ENCODE results near the gene MESP2.
"Not testable (repeated sequence)": the region's sequence is repeated elsewhere in the genome, so short reads cannot be mapped to it uniquely, and the experiment has no call there.

Gene MESP2

DNA sequence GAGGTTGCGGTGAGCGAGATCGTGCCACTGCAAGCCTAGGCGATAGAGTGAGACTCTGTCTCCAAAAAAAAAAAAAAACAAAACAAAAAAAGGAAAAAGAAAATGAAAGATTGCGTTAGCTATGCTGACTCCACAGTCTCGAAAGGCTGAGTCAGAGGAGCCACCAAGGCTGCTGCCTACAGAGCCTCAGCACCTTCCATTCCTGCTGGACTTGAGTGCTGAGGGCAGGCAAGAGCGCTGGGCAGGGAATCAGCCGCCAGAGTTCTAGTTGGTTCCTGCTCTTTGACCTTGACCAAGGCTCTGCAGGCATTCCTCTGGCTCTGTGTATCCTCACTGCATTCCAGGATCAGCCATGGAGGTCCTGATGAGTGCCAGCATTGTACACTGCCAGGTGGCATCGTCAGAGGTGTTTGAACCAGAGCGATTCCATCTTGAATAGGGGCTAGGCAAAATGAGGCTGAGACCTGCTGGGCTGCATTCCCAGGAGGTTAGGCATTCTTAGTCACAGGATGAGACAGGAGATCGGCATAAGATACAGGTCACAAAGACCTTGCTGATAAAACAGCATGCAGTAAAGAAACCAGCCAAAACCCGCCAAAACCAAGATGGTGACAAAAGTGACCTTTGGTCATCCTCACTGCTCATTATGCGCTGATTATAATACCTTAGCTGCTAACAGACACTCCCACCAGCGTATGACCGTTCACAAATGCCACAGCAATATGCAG lies 5.9 kb downstream of the MESP2 start:
- no peak for DNase-seq (ENCODE audit: low spot score)

DNA sequence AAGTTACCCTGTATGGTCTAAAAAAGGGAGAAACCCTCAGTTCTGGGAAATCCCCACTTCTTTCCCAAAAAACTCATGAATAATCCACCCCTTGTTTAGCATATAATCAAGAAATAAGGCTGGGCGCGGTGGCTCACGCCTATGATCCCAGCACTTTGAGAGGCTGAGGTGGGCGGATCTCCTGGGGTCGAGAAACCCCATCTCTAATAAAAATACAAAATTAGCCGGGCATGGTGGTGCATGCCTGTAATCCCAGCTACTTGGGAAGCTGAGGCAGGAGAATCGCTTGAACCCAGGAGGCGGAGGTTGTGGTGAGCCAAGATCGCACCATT lies 6.5 kb downstream of the MESP2 start:
- not testable (repeated sequence) for DNase-seq (ENCODE audit: low spot score)

DNA sequence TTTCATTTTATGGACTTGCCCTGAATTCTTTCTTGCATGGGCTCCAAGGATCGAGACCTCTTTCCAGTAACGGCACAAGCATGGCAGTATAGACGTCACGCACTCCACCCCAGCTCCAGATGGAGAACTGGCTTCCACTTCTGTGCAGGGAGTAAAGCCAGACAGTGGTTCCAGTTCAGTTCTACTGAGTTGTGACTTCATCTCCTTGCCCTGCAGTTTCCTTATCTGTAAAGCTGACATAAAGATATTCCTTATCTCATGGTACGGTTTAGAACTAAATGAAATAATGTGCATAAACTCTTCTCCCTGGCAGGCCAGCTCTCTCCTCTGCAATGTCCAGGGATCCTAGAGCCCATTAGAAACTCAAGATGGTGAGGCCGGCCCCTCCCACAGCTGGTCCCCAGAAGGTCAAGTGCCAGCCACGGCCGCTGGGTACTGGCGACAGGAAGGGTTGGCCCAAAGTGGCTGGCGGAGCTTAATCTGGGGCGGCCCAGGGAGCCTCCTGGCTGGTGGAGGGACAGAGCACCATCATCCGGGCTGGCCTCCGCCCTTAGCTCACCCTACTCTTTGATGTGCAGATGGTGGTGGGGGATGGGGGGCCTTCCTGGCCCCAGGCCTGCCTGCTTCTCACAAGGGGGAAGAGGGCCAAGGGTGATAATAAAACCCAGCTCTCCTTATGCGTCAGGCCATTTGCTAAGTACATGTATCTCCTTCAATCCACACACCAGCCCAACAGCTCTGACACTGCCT lies 7.2 kb downstream of the MESP2 start:
- DNase-seq (ENCODE audit: low spot score): no peak

DNA sequence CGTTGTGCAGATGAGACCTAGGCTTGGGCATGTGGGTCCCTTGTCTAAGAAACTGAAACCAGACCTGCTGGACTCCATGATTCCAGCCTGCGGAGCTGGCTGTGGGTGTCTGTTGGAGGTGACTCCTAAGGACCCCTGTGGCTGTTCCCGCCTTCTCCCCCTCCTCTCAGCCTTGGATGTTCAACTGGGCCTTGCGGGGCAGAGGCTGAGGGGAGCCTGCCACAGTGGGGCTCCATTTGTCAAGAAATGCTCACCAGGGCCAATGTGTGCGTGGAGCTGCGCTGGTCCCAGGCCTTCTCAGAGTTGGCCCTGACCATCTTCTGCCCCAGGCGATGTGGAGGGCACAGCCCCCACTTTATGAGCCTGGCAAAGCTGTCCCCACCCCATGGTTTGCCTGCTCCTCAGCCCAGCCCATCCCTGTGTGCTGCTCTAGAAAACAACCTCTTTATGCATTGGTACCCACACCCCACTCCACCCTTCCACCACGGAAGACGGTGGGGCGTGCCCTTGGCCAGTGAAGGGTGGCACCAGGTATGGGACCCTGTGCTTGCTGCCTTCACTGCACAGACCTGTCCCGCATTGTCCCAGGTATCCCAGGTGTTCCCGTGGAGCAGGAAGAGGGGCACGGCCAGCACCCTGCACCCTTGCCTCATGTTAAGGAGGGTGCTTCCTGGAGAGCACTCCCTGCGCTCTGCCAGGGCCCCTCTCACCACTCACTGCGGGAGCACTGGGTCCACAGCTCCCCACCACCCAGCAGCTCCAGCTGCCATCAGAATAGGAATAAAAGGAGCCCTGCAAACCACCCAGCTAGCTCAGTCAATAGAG lies 7.9 kb downstream of the MESP2 start:
- DNase-seq (ENCODE audit: low spot score): no peak

DNA sequence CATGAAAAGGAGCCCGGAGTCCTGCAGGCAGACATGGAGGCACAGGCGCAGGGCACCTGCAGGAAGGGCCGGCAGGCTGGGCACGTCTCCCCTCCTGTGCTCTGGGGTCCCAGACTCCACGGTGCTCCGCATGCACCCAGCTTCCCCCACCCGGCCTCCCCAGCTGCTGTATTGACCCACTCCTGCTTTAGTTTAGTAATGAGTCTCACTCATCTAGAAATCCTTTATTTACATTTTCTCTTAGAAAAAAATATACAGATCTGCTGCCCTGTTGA lies 8.5 kb downstream of the MESP2 start:
- no peak for DNase-seq (ENCODE audit: low spot score)

DNA sequence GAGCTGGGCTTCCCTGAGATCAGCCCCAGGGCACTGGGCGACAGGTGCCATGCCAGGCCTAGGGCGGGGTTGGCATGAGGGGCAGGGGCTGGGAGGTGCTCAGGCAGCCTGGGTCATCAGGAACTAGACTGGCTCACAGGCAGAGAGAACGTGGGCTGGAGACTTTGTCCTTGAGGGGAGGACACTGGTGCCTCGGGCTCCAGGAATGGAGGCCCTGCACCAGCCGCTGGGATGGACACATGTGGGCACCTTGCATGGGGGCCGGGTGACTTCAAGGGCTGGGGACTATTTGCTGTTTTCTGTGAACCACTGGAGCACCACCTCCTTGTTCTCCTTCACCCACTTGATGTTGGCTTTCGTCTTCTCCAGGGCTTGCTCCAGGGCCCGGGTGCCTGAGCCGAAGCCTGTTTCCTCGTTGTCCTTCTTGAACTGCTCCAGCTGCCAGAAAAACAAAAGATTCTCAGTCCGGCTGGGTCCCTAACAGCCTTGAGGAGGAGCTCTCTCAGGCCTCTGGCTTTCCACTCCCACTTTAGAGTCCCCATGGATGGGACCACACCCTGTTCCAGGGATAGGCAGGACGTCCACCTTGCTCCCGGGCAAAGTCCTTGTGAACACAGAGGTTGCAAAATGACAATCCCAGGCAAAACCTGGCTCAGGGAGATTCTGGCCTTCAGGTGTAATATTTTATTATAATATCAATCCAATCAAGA lies 9.1 kb downstream of the MESP2 start:
- DNase-seq (ENCODE audit: low spot score): no peak

DNA sequence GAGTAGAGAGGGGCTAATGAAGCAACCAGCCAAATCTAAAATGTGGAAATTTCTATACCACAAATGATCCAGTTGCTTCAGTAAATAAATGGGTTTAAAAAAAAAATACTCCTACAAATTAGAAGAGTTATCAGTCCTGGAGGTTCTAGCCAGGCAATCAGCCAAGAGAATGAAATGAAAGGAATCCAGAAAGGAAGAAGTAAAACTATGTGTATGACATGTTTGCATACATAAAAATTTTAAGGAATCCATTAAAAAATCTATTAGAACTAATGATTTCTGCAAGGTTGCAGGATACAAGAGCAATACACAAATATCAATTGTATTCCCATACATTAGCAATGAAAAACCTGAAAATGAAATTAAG lies 9.6 kb downstream of the MESP2 start:
- no peak for DNase-seq (ENCODE audit: low spot score)

DNA sequence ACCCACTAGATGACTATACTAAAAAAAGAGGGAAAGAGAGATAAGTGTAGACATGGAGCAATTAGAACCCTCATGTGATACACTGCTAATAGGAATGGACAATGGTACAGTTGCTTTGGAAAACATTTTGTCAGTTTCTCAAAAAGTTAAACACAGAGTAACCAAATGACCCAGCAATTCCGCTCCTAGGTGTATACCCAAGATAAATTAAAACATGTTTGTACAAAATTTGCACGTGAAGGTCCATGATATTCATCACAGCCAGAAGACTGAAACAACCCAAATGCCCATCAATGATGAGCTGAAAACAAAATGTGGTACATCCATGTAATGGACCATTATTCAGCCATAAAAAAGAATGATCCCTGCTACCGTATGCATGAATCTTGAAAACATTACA lies 11.8 kb downstream of the MESP2 start:
- no peak for DNase-seq (ENCODE audit: low spot score)

DNA sequence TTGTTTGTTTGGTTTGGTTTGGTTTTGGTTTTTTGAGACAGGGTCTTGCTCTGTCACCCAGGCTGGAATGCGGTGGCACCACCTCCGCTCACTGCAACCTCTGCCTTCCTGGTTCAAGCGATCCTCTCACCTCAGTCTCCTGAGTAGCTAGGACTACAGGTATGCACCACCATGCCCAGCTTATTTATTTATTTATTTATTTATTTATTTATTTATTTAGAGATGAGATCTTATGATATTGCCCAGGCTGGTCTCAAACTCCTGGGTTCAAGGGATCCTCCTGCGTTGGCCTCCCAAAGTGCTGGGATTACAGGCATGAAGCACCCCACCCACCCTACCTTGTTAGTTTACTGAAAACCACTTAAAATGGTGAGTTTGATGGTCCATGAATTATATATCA lies 12.5 kb downstream of the MESP2 start:
- DNase-seq (ENCODE audit: low spot score): not testable (repeated sequence)

DNA sequence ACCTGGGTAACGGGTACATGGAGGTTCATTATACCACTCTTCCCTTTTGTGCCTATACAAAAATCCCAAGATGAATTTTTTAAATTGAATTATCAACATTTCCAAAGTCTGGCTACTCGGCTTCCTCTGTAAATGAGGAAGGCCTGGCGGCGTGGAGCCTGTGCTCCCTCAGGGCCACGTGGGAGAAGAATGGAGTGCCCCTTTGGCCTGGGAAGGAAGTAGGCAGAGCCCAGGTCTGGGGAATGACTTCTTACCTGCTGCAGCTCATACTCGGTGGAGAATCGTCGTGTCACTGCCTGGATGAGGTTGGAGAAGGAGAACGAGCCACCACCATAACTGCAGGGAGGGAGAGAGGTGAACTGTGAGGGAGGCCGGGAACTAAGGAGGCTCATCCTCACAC lies 14.1 kb downstream of the MESP2 start:
- no peak for DNase-seq (ENCODE audit: low spot score)

DNA sequence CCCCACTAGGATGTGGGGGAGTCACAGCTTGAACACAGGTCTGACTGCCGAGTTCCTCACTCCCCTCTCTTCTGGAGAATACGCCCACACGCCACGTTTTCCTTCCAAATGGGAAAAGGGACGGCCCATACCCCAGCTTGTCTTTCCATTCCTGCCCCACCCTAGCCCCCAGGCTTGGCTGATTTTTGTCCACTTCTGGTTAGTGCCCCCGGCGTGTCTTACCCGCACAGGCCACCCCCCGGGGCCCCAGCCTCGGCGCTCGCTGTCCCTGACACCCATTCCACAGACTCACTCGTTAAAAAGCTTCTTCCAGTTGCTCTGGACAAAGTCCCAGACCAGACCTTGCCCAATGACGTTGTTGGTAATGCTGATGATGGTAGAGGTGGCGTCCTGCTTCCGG lies 14.5 kb downstream of the MESP2 start:
- no peak for DNase-seq (ENCODE audit: low spot score)

DNA sequence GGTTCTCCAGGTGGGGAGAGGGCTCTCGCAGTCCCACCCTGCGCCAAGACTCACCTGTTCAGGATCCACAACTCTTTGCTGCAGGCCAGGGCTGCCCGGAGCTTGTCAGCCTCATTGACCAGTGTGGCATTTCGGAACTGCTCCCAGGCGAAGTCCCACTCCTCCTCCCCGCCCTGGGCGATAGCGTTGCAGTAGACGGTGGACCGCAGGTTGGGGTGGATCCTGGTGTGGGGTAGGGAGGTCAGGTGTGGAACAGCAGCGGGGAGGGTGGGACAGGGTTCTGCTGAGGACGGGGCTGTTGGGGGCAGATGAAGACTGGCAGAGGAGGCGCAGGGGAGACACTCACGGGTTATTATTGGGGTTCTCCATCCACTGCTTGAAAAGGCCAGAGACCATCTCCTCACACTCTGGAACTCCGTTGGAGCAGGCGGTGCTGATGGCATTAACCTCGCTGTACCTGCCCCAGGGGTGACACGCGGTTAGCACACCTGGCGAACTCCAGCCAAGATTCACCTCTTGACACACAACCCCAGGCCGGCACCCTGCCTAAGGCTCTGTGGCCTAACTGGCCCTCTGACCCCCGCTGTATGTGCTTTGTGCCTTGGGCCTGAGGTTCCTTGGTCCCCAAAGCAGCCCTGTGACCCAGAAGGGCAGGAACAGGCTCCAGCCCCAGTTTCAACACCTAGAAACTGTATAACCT lies 16.1 kb downstream of the MESP2 start:
- no peak for DNase-seq (ENCODE audit: low spot score)

DNA sequence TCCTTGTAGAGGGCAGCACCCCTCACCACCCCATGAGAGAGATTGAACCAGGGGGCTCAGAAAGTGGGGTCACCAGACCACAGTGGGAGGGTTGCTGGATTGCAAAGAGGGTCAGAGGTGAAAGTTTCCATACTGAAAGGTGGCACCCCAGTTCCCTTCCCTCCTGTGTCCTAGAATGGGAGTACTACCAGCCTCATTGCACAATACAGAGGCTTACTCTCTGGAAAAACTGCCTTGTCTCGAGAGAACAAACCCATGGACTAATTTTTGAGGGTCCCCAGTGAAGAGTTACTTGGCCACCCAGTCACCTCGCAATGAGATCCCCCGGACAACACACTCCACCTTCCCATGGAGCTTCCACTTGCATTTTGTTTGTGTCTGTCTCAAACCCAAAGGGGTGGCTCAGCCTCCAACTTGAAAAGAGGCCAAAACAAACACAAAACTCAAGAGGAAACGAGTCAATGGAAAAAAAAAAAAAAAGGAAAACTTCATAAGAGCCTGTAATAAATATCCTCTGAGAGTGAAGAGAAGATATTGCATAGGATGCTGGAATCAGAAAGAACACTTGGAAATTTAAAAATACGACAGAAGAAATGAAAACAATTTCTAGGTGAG lies 18.6 kb downstream of the MESP2 start:
- DNase-seq (ENCODE audit: low spot score): no peak

DNA sequence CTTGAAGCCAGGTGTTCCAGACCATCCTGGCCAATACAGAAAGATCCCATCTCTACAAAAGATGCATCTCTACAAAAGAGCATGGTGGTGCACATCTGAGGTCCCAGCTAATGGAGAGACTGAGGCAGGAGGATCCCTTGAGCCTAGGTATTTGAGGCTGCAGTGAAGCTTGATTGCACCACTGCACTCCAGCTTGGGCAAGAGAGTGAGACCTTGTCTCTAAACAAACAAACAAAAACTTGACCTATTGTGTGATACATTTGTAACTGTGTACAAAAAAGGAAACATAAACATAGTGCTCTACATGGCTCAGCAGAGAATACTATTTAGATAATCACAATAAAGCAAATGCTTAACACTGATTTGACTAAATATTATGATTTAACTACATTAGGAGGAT lies 19.9 kb downstream of the MESP2 start:
- no peak for DNase-seq (ENCODE audit: low spot score)

DNA sequence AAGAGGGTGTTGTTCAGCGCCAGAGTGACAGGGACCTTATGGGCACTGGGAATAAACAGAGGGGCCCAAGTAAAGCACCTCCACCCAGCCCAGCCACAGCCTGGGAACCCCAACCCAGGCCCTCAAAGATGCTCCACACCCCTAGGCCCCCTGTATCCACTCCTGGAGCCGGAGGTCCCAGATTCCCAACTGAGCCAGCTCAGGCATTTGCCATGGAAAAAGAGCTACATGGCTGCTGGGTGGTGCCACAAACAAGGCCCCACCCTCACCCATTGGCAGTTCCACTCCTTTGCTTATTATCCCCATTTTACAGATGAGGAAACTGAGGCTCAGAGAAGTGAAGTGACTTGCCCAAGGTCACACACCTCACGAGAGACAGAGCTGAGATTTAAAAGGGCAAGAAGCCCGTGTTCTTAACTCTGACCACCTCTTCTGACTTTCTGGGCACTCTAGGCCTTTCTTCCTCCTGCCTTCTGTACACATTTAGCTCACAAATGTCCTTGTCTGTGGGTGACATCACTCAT lies 21.6 kb downstream of the MESP2 start:
- DNase-seq (ENCODE audit: low spot score): no peak

DNA sequence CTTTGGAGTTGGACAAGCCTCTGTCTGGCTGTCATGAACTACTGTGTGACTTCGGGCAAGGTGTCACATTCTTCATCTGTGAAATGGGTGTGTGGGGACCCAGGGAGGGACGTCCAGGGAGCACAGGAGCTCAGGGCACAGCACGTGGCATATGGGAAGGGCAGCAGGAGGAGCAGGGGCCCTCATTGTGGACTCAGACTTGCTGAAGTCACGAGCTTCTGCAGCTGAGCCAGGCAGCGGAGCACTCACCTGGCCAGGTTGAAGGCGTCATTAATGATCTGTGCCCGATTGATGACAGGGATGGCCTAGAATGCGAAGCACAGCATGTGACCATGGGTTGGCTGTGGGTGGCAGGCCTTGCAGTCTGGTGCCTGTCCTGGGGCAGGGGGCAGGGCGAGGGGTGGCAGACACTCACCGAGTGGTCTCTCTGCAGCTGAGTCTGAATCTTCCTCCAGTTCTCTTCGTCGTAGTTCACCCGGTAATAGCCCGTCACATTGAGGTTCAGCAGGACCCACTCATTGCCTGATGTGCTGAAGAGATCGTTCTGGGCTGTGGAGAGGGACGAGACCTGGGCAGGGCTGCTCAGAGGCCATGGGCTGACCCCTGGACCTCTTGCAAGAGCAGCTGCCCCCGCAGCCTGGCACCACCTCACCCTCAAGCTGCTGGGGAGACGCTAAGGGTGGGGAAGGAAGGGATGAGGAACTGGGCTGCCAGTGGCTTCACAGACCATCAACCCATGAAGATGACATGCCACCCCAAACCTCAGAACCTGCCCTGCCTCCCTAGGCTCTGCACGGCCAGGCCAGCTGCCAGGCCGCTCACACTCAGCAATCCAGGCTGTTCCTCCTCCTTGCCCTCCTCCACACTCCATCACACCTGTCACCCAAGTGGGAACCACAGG lies 23.1 kb downstream of the MESP2 start:
- DNase-seq (ENCODE audit: low spot score): no peak

DNA sequence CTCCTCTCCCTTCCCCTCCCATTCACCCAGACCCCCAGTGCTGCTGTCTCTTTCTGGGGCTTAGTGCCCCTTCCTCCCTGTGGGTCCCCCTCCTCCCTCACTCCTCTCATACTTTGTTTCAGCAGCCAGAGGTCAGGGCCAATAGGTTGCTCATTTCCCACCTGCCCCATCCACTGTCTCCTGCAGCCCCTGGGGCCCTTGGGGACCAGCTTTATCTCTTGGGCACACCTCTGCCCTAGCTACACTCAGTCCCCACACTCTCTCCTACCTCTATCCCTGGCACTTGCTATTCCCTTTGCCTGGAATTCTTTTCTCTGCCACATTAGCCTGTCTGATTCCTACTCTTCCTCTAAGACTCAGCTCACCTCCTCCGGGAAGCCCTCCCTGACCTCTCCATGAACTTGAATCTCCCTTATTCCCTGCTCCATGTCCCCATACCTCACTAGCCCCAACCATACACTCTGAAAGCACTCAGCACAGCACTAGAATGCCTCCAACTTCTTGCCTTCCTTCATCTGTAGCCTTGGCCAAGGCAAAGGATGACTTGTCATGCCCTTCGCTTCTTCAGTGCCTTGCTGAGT lies 23.9 kb downstream of the MESP2 start:
- no peak for DNase-seq (ENCODE audit: low spot score)

DNA sequence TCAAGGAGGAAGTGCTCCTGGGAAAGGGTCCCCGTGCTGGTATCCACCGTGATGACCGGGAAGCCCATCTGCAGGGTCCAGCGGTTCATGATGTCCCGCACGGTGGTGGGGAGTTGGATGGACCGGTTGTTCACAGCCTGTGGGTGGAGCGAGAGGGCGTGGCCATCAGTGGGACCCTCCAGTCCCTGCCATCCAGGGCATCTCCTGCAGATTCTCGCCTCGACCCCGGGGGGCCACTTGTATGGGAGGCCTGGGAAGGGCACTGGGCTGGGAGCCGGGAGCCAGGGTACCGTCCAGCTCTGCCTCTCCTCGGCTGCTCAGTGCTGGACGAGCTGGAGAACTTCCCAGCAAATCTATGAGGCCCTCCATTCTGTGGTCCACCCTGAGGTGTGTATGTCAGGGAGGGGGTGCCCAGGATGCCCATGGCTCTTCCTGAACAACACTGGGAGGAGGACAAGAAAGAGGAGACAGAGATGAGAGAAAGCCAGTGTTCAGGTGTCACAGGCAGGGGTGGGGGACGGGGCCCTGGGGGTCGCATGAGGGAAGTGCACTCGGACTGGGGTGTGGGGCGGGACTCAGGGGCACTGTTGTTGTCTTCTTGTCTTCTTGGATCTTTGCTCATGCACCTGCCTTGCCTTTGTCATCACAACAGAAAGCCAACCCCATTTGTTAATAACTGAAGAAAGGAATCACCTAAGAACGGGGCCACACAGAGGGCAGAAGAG lies 25.5 kb downstream of the MESP2 start:
- no peak for DNase-seq (ENCODE audit: low spot score)

DNA sequence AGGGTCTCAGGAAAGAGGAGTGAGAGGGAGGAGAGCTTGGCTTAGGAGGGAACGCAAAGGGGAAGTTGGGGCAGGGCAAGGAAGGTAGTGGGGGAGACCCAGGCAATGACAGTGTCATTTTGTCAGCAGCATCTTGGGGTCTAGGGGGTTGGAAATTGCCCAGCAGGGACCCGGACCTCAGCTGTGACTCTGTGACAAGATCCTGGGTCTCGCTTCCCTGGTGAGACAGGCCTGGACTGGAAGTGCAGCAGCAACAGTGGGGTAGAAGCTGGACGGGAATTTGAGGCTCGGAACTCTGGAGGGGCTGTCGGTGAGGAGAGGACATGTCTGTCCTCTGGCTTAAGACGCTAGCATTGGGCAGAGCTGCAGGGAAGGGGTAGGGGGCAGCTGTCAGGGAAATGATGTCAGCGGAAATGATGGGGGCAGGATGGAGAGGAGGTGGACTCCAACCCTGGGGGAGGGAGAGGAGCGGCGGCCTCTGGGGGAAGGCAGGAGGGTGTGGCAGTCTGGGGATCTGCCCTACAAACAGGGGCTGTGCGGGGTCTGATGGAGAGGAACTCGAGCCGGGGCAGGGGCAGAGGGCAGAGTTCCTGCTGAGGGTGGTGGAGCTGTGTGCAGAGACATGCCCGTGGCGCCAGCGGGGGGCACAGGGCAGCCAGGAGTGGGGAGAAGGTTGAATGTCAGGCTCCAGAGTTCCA lies 26.2 kb downstream of the MESP2 start:
- DNase-seq (ENCODE audit: low spot score): no peak

Data from COLO829 (cell line).